ENCODE data around the gene ST7. TPM values are rescaled to one million over a fixed set of nuclear protein-coding genes. Genes with fewer than 3 reads are reported as not detected.

Gene ST7
- total and polyA plus RNA-seq, 2 of the 8 experiments (the other 6 are each of a cell fraction or from before 2014, with no cell fraction given) = 16.3 to 18.0 TPM

DNA sequence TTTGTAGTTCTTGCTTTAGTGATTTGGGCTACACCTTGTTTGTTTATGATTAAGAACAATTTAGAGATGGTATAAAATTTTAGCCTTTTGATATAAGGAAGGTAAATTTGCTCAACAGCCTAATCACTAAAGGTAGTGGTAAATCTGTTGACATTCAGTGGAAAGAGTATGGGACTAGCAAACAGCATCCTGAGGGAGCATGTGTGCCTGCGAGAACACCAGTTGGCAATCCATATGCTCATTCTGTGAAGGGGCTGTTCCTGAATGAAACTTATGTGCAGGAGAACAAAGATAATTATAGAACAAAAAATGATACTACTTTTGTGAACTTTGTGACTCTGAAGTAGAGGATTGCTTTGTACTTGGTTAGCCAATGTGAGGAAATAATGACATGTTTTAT lies 46.9 kb upstream of the ST7 start:
- Histone ChIP-seq H3K4me3 (ENCODE audit: extremely low read depth in 1 of 4, insufficient read depth in 2 of 4, low read depth in 3 of 4, low read length in 4 of 4) (no peak overlapping the region), H3K36me3 (ENCODE audit: control insufficient read depth in 2 of 4, insufficient read depth in 4 of 4, low read length in 3 of 4) (peaks cover 0 to 32% (median 9%) of the 10 kb centered on the region in 4 experiments; a peak in 6 of 8 replicates), H3K4me2 (ENCODE audit: insufficient read depth in 1 of 2, low read depth in 2 of 2, low read length in 2 of 2) (no peak overlapping the region), H3K23me2 (ENCODE audit: low read depth, low read length) (no peaks in the 10 kb centered on the region), H3K4me1 (replicated peaks in 1 of 4; ENCODE audit: control insufficient read depth in 3 of 4, insufficient read depth in 4 of 4, low read length in 3 of 4) (peaks cover 0 to 6% (median 2%) of the 10 kb centered on the region in 4 experiments; a peak in 2 of 7 replicates), H2AFZ (ENCODE audit: low read length) (no peak overlapping the region), H4K20me1 (replicated peaks in 1 of 2; ENCODE audit: control insufficient read depth in 1 of 2, insufficient read depth in 2 of 2, low read length in 2 of 2) (no peaks in the 10 kb centered on the region), H4K5ac (ENCODE audit: insufficient read length, low read depth, low read length) (no peak overlapping the region), H2BK12ac (ENCODE audit: low read depth, low read length) (no peak overlapping the region), H3K79me1 (ENCODE audit: low read depth, low read length) (no peaks in the 10 kb centered on the region), H4K91ac (replicated peaks; ENCODE audit: insufficient read length, low read length) (no peak overlapping the region), H3K27me3 (replicated peaks in 1 of 4; ENCODE audit: control insufficient read depth in 3 of 4, extremely low read depth in 1 of 4, insufficient read depth in 3 of 4, low read length in 3 of 4) (no peaks in the 10 kb centered on the region), H2AK5ac (ENCODE audit: low read depth, low read length) (no peak overlapping the region), H3K18ac (ENCODE audit: extremely low read depth, low read length) (no peak overlapping the region), H3K9ac (replicated peaks in 1 of 4; ENCODE audit: extremely low read depth in 1 of 4, low read depth in 3 of 4, low read length in 3 of 4) (no peak overlapping the region; a peak in 1 of 7 replicates), H3K14ac (ENCODE audit: insufficient read length) (no peak overlapping the region), H3K9me3 (ENCODE audit: insufficient read depth in 2 of 2, low read depth in 1 of 2, low read length in 1 of 2) (no peaks in the 10 kb centered on the region), H4K8ac (ENCODE audit: extremely low read depth, insufficient read depth, low read length) (no peak overlapping the region), H3K79me2 (ENCODE audit: control insufficient read depth in 1 of 2, insufficient read depth in 2 of 2, low read length in 2 of 2) (peaks cover 0 to 4% of the 10 kb centered on the region in 2 experiments; a peak in 1 of 4 replicates), H3K56ac (replicated peaks; ENCODE audit: insufficient read length, low read depth, low read length) (no peak overlapping the region), H3K4ac (replicated peaks; ENCODE audit: insufficient read length, low read depth, low read length) (no peak overlapping the region), H2BK5ac (ENCODE audit: low read depth, low read length) (no peak overlapping the region), H3K23ac (ENCODE audit: insufficient read length) (no peak overlapping the region), H2BK15ac (ENCODE audit: low read length) (no peak overlapping the region), H2BK120ac (replicated peaks; ENCODE audit: low read depth, low read length) (no peak overlapping the region), H2BK20ac (ENCODE audit: low read length) (no peak overlapping the region), H3K27ac (ENCODE audit: low read depth, low read length) (no peak overlapping the region)
- FAIRE-seq (no peak), DNase-seq (ENCODE audit: low read depth in 1 of 2, low spot score in 2 of 2) (no peak)
- ChIA-PET POLR2A (ENCODE audit: partially characterized antibody) (no interaction called here), CTCF (ENCODE audit: partially characterized antibody) (no interaction called here)
- WGBS, 2 experiments (ENCODE audit: extremely low coverage in 1 of 2, insufficient coverage in 1 of 2, insufficient read length in 1 of 2, insufficient replicate concordance in 2 of 2, low coverage in 1 of 2, low lambda C conversion rate in 2 of 2, missing lambda C conversion rate in 1 of 2) = 91% methylated on average over 1 of the region's 1 CpG; no CpG with 5 or more reads in 1 of the 2 experiments
- no peak for TF ChIP-seq RBBP5 (IDR thresholded peaks at IDR 0.05; ENCODE audit: borderline replicate concordance, low read depth, low read length)
- no peak for TF ChIP-seq NRF1 (IDR thresholded peaks at IDR 0.05; ENCODE audit: low read depth, low read length)
- no peak for TF ChIP-seq BACH1 (IDR thresholded peaks at IDR 0.05; ENCODE audit: low read length)
- no peak for TF ChIP-seq POLR2A (IDR thresholded peaks at IDR 0.05; ENCODE audit: control extremely low read depth in 1 of 2, low read depth in 2 of 2, low read length in 2 of 2)
- TF ChIP-seq PHF8 (conservative IDR thresholded peaks at IDR 0.05; ENCODE audit: low read depth, low read length) = no peak
- no peak for TF ChIP-seq RXRA (IDR thresholded peaks at IDR 0.05; ENCODE audit: insufficient read depth, low read depth, low read length)
- TF ChIP-seq E2F6 (IDR thresholded peaks at IDR 0.05) = no peak
- TF ChIP-seq SIRT6 (IDR thresholded peaks at IDR 0.05; ENCODE audit: low read length) = no peak
- TF ChIP-seq MAFK (IDR thresholded peaks at IDR 0.05; ENCODE audit: low read depth, low read length) = no peak
- TF ChIP-seq SUZ12 (IDR thresholded peaks at IDR 0.05; ENCODE audit: low read length) = no peak
- TF ChIP-seq KDM1A (IDR thresholded peaks at IDR 0.05; ENCODE audit: borderline replicate concordance, low read length) = no peak

Measured in H1 (cell line).